HEK293 (cell line): ENCODE measurements around the gene FAR1.

Experiments used
- IKZF3 ChIP-seq: fragments of 450-650 bp; IDR thresholded peaks from 2 replicates; pipeline ENCODE4 v1.5.0; 2018; ENCODE audit warnings: missing biosample characterization, mild to moderate bottlenecking, missing genetic modification characterization, moderate library complexity
- SP2 ChIP-seq: fragments of 450-650 bp; formaldehyde crosslinking; IDR thresholded peaks from 2 replicates; pipeline ENCODE4 v1.5.1; 2016; ENCODE audit warnings: missing biosample characterization, missing genetic modification characterization
- ZBTB17 ChIP-seq: fragments of 450-650 bp; formaldehyde crosslinking; IDR thresholded peaks from 2 replicates; pipeline ENCODE4 v1.5.1; 2016; ENCODE audit warnings: missing biosample characterization, missing genetic modification characterization
- ZBTB21 ChIP-seq: fragments of 450-650 bp; formaldehyde crosslinking; IDR thresholded peaks from 2 replicates; pipeline ENCODE4 v1.5.1; 2017; ENCODE audit warnings: missing biosample characterization, missing genetic modification characterization
- ZNF501 ChIP-seq: fragments of 450-650 bp; formaldehyde crosslinking; IDR thresholded peaks from 2 replicates; pipeline ENCODE4 v1.5.1; 2016; ENCODE audit warnings: missing biosample characterization, missing genetic modification characterization
- ZNF510 ChIP-seq: fragments of 450-650 bp; formaldehyde crosslinking; IDR thresholded peaks from 2 replicates; pipeline ENCODE4 v1.5.1; 2018; ENCODE audit warnings: mild to moderate bottlenecking, missing genetic modification characterization, missing biosample characterization; ENCODE audit not compliant: insufficient replicate concordance
- ZNF529 ChIP-seq: fragments of 450-650 bp; formaldehyde crosslinking; IDR thresholded peaks from 2 replicates; pipeline ENCODE4 v1.5.1; 2017; ENCODE audit warnings: missing genetic modification characterization, missing biosample characterization; ENCODE audit not compliant: insufficient replicate concordance
- ZNF571 ChIP-seq: fragments of 450-650 bp; formaldehyde crosslinking; IDR thresholded peaks from 2 replicates; pipeline ENCODE4 v1.5.0; 2017; ENCODE audit warnings: missing biosample characterization, missing genetic modification characterization
- ZNF776 ChIP-seq: fragments of 450-650 bp; formaldehyde crosslinking; IDR thresholded peaks from 2 replicates; pipeline ENCODE4 v1.5.0; 2017; ENCODE audit warnings: missing biosample characterization, missing genetic modification characterization, borderline replicate concordance
- ZNF792 ChIP-seq: fragments of 450-650 bp; formaldehyde crosslinking; IDR thresholded peaks from 2 replicates; pipeline ENCODE4 v1.5.1; 2016; ENCODE audit warnings: missing biosample characterization, missing genetic modification characterization
- TF ChIP-seq, protein P1 (sequence below): fragments of 450-650 bp; formaldehyde crosslinking; IDR thresholded peaks from 2 replicates; pipeline ENCODE4 v1.5.1; 2016; ENCODE audit warnings: missing biosample characterization, missing genetic modification characterization
- TF ChIP-seq, protein P2 (sequence below): fragments of 450-650 bp; formaldehyde crosslinking; IDR thresholded peaks from 2 replicates; pipeline ENCODE4 v1.5.1; 2016; ENCODE audit warnings: missing biosample characterization, missing genetic modification characterization, low read depth
- TF ChIP-seq, protein P3 (sequence below): fragments of 450-650 bp; formaldehyde crosslinking; IDR thresholded peaks from 2 replicates; pipeline ENCODE4 v1.5.1; 2016; ENCODE audit warnings: missing biosample characterization, missing genetic modification characterization, borderline replicate concordance

DNA sequence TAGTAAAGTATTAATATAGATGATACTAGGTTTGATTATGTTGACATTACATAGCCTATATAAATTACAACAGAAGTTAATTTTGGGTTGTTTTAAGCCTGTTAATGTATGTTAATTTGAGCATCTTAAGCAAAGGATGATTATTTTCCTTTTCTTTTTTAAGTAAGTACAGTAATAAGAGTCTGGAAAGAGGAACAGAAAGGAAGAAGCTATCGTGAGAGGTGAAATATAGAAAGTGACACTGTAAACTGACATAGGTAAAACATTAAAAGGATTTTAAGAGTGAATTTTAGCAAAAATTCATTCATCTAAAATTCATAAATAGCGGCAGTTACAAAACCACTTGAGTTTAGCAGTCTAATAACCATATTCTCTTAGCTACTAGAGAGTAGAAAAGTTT is 45.5 kb downstream of the FAR1 start:
- TF ChIP-seq, protein P1, sequence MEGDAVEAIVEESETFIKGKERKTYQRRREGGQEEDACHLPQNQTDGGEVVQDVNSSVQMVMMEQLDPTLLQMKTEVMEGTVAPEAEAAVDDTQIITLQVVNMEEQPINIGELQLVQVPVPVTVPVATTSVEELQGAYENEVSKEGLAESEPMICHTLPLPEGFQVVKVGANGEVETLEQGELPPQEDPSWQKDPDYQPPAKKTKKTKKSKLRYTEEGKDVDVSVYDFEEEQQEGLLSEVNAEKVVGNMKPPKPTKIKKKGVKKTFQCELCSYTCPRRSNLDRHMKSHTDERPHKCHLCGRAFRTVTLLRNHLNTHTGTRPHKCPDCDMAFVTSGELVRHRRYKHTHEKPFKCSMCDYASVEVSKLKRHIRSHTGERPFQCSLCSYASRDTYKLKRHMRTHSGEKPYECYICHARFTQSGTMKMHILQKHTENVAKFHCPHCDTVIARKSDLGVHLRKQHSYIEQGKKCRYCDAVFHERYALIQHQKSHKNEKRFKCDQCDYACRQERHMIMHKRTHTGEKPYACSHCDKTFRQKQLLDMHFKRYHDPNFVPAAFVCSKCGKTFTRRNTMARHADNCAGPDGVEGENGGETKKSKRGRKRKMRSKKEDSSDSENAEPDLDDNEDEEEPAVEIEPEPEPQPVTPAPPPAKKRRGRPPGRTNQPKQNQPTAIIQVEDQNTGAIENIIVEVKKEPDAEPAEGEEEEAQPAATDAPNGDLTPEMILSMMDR (tag by site-specific recombination), result no peak
- TF ChIP-seq, protein P2, sequence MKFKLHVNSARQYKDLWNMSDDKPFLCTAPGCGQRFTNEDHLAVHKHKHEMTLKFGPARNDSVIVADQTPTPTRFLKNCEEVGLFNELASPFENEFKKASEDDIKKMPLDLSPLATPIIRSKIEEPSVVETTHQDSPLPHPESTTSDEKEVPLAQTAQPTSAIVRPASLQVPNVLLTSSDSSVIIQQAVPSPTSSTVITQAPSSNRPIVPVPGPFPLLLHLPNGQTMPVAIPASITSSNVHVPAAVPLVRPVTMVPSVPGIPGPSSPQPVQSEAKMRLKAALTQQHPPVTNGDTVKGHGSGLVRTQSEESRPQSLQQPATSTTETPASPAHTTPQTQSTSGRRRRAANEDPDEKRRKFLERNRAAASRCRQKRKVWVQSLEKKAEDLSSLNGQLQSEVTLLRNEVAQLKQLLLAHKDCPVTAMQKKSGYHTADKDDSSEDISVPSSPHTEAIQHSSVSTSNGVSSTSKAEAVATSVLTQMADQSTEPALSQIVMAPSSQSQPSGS, result no peak
- TF ChIP-seq ZNF776 (tag by site-specific recombination) (no peak), ZNF510 (no peak), ZNF792 (no peak), ZNF571 (no peak), ZBTB21 (tag by site-specific recombination) (no peak), SP2 (no peak), ZNF529 (no peak), ZBTB17 (tag by site-specific recombination) (no peak), IKZF3 (no peak), ZNF501 (tag by site-specific recombination) (no peak)
- TF ChIP-seq, protein P3, sequence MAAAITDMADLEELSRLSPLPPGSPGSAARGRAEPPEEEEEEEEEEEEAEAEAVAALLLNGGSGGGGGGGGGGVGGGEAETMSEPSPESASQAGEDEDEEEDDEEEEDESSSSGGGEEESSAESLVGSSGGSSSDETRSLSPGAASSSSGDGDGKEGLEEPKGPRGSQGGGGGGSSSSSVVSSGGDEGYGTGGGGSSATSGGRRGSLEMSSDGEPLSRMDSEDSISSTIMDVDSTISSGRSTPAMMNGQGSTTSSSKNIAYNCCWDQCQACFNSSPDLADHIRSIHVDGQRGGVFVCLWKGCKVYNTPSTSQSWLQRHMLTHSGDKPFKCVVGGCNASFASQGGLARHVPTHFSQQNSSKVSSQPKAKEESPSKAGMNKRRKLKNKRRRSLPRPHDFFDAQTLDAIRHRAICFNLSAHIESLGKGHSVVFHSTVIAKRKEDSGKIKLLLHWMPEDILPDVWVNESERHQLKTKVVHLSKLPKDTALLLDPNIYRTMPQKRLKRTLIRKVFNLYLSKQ, result no peak
